H9 (cell line): ENCODE measurements around the gene CADPS. TPM values are rescaled to one million over a fixed set of nuclear protein-coding genes. Genes with fewer than 3 reads are reported as not detected.

Experiments
- DNase-seq: peaks from one replicate; pipeline ENCODE4 v3.0.0-alpha.2; 2017
- H2AFZ ChIP-seq: one replicate; pipeline ENCODE4 v1.6.1; 2013; ENCODE audit warnings: mild to moderate bottlenecking, low read length, control low read depth, moderate library complexity
- H2AK5ac ChIP-seq: 2 replicates; pipeline ENCODE4 v1.6.1; 2013; ENCODE audit warnings: low read length, control low read depth, mixed read lengths; ENCODE audit not compliant: insufficient read length
- H2BK120ac ChIP-seq: one replicate; pipeline ENCODE4 v1.6.1; 2013; ENCODE audit warnings: low read depth, mild to moderate bottlenecking, low read length, control low read depth, inconsistent platforms; ENCODE audit not compliant: poor library complexity, severe bottlenecking
- H2BK12ac ChIP-seq: 2 replicates; pipeline ENCODE4 v1.6.1; 2013; ENCODE audit warnings: low read length, control low read depth, mixed read lengths, low read depth; ENCODE audit not compliant: insufficient read length
- H2BK15ac ChIP-seq: 2 replicates; pipeline ENCODE4 v1.6.1; 2013; ENCODE audit warnings: low read depth, low read length, control low read depth
- H2BK20ac ChIP-seq: one replicate; pipeline ENCODE4 v1.6.1; 2013; ENCODE audit warnings: low read depth, mild to moderate bottlenecking, low read length, control low read depth, inconsistent platforms; ENCODE audit not compliant: poor library complexity, severe bottlenecking
- H2BK5ac ChIP-seq: 2 replicates; pipeline ENCODE4 v1.6.1; 2013; ENCODE audit warnings: low read length, control low read depth, mixed read lengths; ENCODE audit not compliant: insufficient read length
- H3K14ac ChIP-seq: 2 replicates; pipeline ENCODE4 v1.6.1; 2013; ENCODE audit warnings: low read length, control low read depth; ENCODE audit not compliant: insufficient read depth
- H3K18ac ChIP-seq: 2 replicates; pipeline ENCODE4 v1.6.1; 2013; ENCODE audit warnings: low read depth, mild to moderate bottlenecking, mixed read lengths, low read length, control low read depth; ENCODE audit not compliant: insufficient read length
- H3K23ac ChIP-seq: 2 replicates; pipeline ENCODE4 v1.6.1; 2013; ENCODE audit warnings: low read length, control low read depth, mixed read lengths, low read depth; ENCODE audit not compliant: insufficient read length
- H3K23me2 ChIP-seq: 2 replicates; pipeline ENCODE4 v1.6.1; 2013; ENCODE audit warnings: low read depth, mild to moderate bottlenecking, mixed read lengths, low read length, control low read depth; ENCODE audit not compliant: insufficient read length, poor library complexity, severe bottlenecking
- H3K27ac ChIP-seq: 2 replicates; pipeline ENCODE4 v1.5.1; 2013; ENCODE audit warnings: low read length, control low read depth, mixed read lengths, low read depth; ENCODE audit not compliant: insufficient read length
- H3K27me3 ChIP-seq: 2 replicates; pipeline ENCODE4 v1.6.1; 2013; ENCODE audit warnings: low read length, control low read depth, inconsistent platforms; ENCODE audit not compliant: insufficient read depth
- H3K4ac ChIP-seq: 2 replicates; pipeline ENCODE4 v1.6.1; 2013; ENCODE audit warnings: low read depth, mild to moderate bottlenecking, control low read depth, inconsistent platforms, low read length, moderate library complexity
- H3K4me1 ChIP-seq: 2 replicates; pipeline ENCODE4 v1.6.1; 2013; ENCODE audit warnings: low read length, control low read depth, inconsistent platforms; ENCODE audit not compliant: insufficient read depth
- H3K4me2 ChIP-seq: 2 replicates; pipeline ENCODE4 v1.6.1; 2013; ENCODE audit warnings: low read length, control low read depth, mixed read lengths; ENCODE audit not compliant: insufficient read length, insufficient read depth
- H3K56ac ChIP-seq: 2 replicates; pipeline ENCODE4 v1.6.1; 2013; ENCODE audit warnings: low read depth, mild to moderate bottlenecking, mixed read lengths, low read length, control low read depth; ENCODE audit not compliant: insufficient read length
- H3K79me1 ChIP-seq: 2 replicates; pipeline ENCODE4 v1.6.1; 2013; ENCODE audit warnings: low read depth, mild to moderate bottlenecking, moderate library complexity, low read length, control low read depth, inconsistent platforms; ENCODE audit not compliant: insufficient read depth, poor library complexity, severe bottlenecking
- H3K79me2 ChIP-seq: 2 replicates; pipeline ENCODE4 v1.6.1; 2013; ENCODE audit warnings: low read length, control low read depth, inconsistent platforms; ENCODE audit not compliant: insufficient read depth
- H3K9ac ChIP-seq: 2 replicates; pipeline ENCODE4 v1.6.1; 2013; ENCODE audit warnings: low read length, control low read depth, mixed read lengths; ENCODE audit not compliant: insufficient read length; ENCODE audit errors: extremely low read depth
- H3K9me3 ChIP-seq: one replicate; pipeline ENCODE4 v1.6.1; 2013; ENCODE audit warnings: low read depth, low read length, inconsistent platforms; ENCODE audit not compliant: control insufficient read depth
- H3T11ph ChIP-seq: one replicate; pipeline ENCODE4 v1.6.1; 2013; ENCODE audit warnings: mild to moderate bottlenecking, low read length, control low read depth, inconsistent platforms
- H4K20me1 ChIP-seq: one replicate; pipeline ENCODE4 v1.6.1; 2013; ENCODE audit not compliant: control insufficient read depth, insufficient read length, insufficient read depth
- H4K5ac ChIP-seq: 2 replicates; pipeline ENCODE4 v1.6.1; 2013; ENCODE audit warnings: low read depth, mild to moderate bottlenecking, mixed read lengths, low read length, control low read depth; ENCODE audit not compliant: insufficient read length
- H4K8ac ChIP-seq: replicated peaks from 2 replicates; pipeline ENCODE4 v1.6.1; 2013; ENCODE audit warnings: low read length, control low read depth, mixed read lengths, low read depth; ENCODE audit not compliant: insufficient read length
- H4K91ac ChIP-seq: 2 replicates; pipeline ENCODE4 v1.6.1; 2013; ENCODE audit warnings: low read depth, mild to moderate bottlenecking, moderate library complexity, mixed read lengths, low read length, control low read depth; ENCODE audit not compliant: insufficient read length
- H3K27ac Mint-ChIP-seq, 3 experiments: 2 replicates in 2 of 3; 3 replicates in 1 of 3; pipeline ENCODE4 v1.8.0; 2020 to 2021; ENCODE audit warnings: mixed read lengths in 3 of 3, mild to moderate bottlenecking in 1 of 3, moderate library complexity in 1 of 3
- H3K27me3 Mint-ChIP-seq: 2 replicates; pipeline ENCODE4 v1.8.0; 2021; ENCODE audit warnings: low read depth, mild to moderate bottlenecking, moderate library complexity, mixed read lengths
- H3K36me3 Mint-ChIP-seq, 3 experiments: 2 replicates in 2 of 3; 3 replicates in 1 of 3; pipeline ENCODE4 v1.8.0; 2020 to 2021; ENCODE audit warnings: low read depth in 3 of 3, mixed read lengths in 3 of 3; ENCODE audit not compliant: insufficient read depth in 1 of 3
- H3K4me1 Mint-ChIP-seq, 2 experiments: 2 replicates each; pipeline ENCODE4 v1.8.0; 2020; ENCODE audit warnings: mixed read lengths in 2 of 2
- H3K4me3 Mint-ChIP-seq, 2 experiments: 2 replicates in 1 of 2; 3 replicates in 1 of 2; pipeline ENCODE4 v1.8.0; 2020 to 2021; ENCODE audit warnings: mild to moderate bottlenecking in 2 of 2, mixed read lengths in 2 of 2, moderate library complexity in 1 of 2
- H3K9me3 Mint-ChIP-seq, 2 experiments: 2 replicates in 1 of 2; 3 replicates in 1 of 2; pipeline ENCODE4 v1.8.0; 2020; ENCODE audit warnings: mild to moderate bottlenecking in 2 of 2, mixed read lengths in 2 of 2, moderate library complexity in 1 of 2
- CTCF ChIP-seq: fragments of 200-600 bp; sonication (generic); conservative IDR thresholded peaks from 3 replicates; pipeline ENCODE4 v1.8.0; 2021; ENCODE audit warnings: antibody characterized with exemption, mild to moderate bottlenecking
- WGBS: extraction: QIAGEN DNeasy Blood & Tissue Kit; methylation state at CpG from one replicate; pipeline ENCODE4 v1.1.7; 2013; ENCODE audit warnings: missing lambda C conversion rate, low lambda C conversion rate, mixed read lengths; ENCODE audit not compliant: insufficient read length; ENCODE audit errors: extremely low coverage; 5-methylcytosine and 5-hydroxymethylcytosine counted together
- total RNA-seq: library from RNA; stranded (reverse); gene quantifications from 2 replicates; pipeline ENCODE4 v1.2.1, GENCODE V29; 2021

The CADPS gene
- total RNA-seq, 1 experiment from 2014 or later, result 6.6 TPM

- Mint-ChIP-seq H3K27ac (no peak overlapping the region; a peak in 1 of 7 replicates), H3K36me3 (no peaks in the 10 kb centered on the region), H3K4me3 (no peak overlapping the region), H3K4me1 (peaks cover 30 to 35% of the 10 kb centered on the region in 2 experiments), H3K9me3 (no peaks in the 10 kb centered on the region), H3K27me3 (no peaks in the 10 kb centered on the region)
- Histone ChIP-seq H3K79me2 (no peaks in the 10 kb centered on the region), H3K4me2 (no peak overlapping the region), H3K27ac (no peak overlapping the region), H2BK120ac (no peak overlapping the region), H2BK15ac (no peak overlapping the region), H3K79me1 (no peaks in the 10 kb centered on the region), H2BK20ac (no peak overlapping the region), H3K9ac (no peak overlapping the region), H3K18ac (no peak overlapping the region), H4K20me1 (no peaks in the 10 kb centered on the region), H4K91ac (no peak overlapping the region), H3K4me1 (peaks cover 5% of the 10 kb centered on the region; the same call in 1 of the 2 replicates), H3K9me3 (no peaks in the 10 kb centered on the region), H2BK12ac (no peak overlapping the region), H2BK5ac (no peak overlapping the region), H3K14ac (no peak overlapping the region), H3T11ph (no peak overlapping the region), H3K27me3 (no peaks in the 10 kb centered on the region), H3K23ac (no peak overlapping the region), H2AK5ac (no peak overlapping the region), H3K23me2 (no peaks in the 10 kb centered on the region), H3K56ac (no peak overlapping the region), H4K8ac (no peak overlapping the region), H2AFZ (no peak overlapping the region), H4K5ac (no peak overlapping the region), H3K4ac (no peak overlapping the region)
- no peak for DNase-seq
- no CpG with 5 or more reads among the region's 2 CpGs for WGBS
- no peak for TF ChIP-seq CTCF
These were observed 169.5 kb downstream of the CADPS start for GRCh38 chr3:62705721-62706120.
